ENCODE results near the gene CD24. TPM values are rescaled to one million over a fixed set of nuclear protein-coding genes. Genes with fewer than 3 reads are reported as not detected.

The CD24 gene, protein sequence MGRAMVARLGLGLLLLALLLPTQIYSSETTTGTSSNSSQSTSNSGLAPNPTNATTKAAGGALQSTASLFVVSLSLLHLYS
- total RNA-seq (2021; ENCODE audit: unreplicated experiment): 57.4 TPM
- polyA plus RNA-seq (2012; ENCODE audit: insufficient read length): 242 TPM
- Bru-seq, nascent RNA: percentile 86 among the genes with signal in this experiment
- BruChase-seq, experiment 1, labeled RNA remaining after a 2-hour chase: percentile 96 among the genes with signal in this experiment
- percentile 98 among the genes with signal in this experiment for BruChase-seq, experiment 2, labeled RNA remaining after a 6-hour chase
- long read RNA-seq, transcript CD24-201 (2 exons, 2,180 nt): major isoform, 36 of 44 reads
- long read RNA-seq, partial matches to known transcripts: 4 of 44 reads
- long read RNA-seq, other reads (novel, unspliced or antisense): 0 of 44 reads

DNA sequence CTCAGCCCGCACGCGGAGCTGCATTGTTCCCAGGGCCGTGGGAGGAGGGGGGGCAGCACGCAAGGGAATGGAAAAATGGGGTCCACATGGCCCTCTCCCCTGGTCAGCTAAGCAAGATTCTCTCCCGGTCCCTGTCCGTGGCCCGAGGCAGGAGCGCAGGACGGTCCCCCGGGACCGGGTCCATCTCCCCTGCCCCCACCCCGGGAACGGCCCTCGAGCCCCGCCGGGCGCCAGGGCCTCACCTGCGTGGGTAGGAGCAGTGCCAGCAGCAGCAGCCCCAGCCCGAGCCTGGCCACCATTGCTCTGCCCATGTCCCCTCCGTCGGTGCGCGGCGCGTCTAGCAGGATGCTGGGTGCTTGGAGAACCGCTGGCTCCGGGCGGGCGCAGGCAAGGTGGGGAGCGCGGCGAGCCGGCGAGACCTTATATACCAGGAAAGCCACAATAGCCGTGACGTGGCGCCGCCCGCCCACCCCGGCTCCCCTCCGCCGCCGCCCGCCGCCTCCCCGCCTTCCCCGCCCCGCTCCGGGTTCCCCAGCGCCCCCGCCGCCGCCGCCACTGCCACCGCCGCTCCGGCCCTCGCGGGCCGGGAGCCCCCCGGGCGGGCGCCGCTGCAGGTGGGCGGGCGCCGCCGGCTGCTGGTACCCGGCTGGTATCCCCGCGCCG is at the start of gene CD24:
CD24 (minus strand) TSS at position 394 of the 663 bp plus-strand sequence; CDS start at position 311, 83 bp downstream.
- intact Hi-C loops (cut with micrococcal nuclease; ENCODE audit: unreplicated experiment): loop anchor here (10.0 kb wide), 2 partner anchors 90 to 280 kb away; no protein-coding TSS in a partner anchor
- ChIA-PET CTCF (no interaction called here), POLR2A (no interaction called here)
- no peak within 1 kb of the TSS; the same call in 1 of the 2 replicates for H3K27ac ChIP-seq (ENCODE audit: low read length)
- H3K4me1 ChIP-seq (ENCODE audit: control insufficient read depth, insufficient read depth, low read length): no peaks in the 10 kb centered on the region
- TF ChIP-seq, protein P1, sequence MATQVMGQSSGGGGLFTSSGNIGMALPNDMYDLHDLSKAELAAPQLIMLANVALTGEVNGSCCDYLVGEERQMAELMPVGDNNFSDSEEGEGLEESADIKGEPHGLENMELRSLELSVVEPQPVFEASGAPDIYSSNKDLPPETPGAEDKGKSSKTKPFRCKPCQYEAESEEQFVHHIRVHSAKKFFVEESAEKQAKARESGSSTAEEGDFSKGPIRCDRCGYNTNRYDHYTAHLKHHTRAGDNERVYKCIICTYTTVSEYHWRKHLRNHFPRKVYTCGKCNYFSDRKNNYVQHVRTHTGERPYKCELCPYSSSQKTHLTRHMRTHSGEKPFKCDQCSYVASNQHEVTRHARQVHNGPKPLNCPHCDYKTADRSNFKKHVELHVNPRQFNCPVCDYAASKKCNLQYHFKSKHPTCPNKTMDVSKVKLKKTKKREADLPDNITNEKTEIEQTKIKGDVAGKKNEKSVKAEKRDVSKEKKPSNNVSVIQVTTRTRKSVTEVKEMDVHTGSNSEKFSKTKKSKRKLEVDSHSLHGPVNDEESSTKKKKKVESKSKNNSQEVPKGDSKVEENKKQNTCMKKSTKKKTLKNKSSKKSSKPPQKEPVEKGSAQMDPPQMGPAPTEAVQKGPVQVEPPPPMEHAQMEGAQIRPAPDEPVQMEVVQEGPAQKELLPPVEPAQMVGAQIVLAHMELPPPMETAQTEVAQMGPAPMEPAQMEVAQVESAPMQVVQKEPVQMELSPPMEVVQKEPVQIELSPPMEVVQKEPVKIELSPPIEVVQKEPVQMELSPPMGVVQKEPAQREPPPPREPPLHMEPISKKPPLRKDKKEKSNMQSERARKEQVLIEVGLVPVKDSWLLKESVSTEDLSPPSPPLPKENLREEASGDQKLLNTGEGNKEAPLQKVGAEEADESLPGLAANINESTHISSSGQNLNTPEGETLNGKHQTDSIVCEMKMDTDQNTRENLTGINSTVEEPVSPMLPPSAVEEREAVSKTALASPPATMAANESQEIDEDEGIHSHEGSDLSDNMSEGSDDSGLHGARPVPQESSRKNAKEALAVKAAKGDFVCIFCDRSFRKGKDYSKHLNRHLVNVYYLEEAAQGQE (IDR thresholded peaks at IDR 0.05; ENCODE audit: insufficient read depth in 1 of 2, low read depth in 2 of 2, low read length in 1 of 2): no peak
- no peak for TF ChIP-seq POLR2AphosphoS5 (IDR thresholded peaks at IDR 0.05; ENCODE audit: low read depth, low read length)
- TF ChIP-seq, protein P2, sequence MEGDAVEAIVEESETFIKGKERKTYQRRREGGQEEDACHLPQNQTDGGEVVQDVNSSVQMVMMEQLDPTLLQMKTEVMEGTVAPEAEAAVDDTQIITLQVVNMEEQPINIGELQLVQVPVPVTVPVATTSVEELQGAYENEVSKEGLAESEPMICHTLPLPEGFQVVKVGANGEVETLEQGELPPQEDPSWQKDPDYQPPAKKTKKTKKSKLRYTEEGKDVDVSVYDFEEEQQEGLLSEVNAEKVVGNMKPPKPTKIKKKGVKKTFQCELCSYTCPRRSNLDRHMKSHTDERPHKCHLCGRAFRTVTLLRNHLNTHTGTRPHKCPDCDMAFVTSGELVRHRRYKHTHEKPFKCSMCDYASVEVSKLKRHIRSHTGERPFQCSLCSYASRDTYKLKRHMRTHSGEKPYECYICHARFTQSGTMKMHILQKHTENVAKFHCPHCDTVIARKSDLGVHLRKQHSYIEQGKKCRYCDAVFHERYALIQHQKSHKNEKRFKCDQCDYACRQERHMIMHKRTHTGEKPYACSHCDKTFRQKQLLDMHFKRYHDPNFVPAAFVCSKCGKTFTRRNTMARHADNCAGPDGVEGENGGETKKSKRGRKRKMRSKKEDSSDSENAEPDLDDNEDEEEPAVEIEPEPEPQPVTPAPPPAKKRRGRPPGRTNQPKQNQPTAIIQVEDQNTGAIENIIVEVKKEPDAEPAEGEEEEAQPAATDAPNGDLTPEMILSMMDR (IDR thresholded peaks at IDR 0.05): no peak
- no peak for TF ChIP-seq SIN3A (IDR thresholded peaks at IDR 0.05; ENCODE audit: borderline replicate concordance, insufficient read depth, low read depth, low read length)
- no peak for TF ChIP-seq TCF7L2 (IDR thresholded peaks at IDR 0.05; ENCODE audit: low read depth, low read length)
- H3K4me3 ChIP-seq (ENCODE audit: low read depth in 2 of 2, low read length in 2 of 2): peak within 1 kb of the TSS; percentile 54 to 55
- H3K9me3 ChIP-seq (ENCODE audit: control insufficient read depth, insufficient read depth, low read depth, low read length): no peaks in the 10 kb centered on the region
- BruUV-seq (replicated peaks): no TSS peak
- no peaks in the 10 kb centered on the region; the same call in 1 of the 2 replicates for H3K36me3 ChIP-seq (ENCODE audit: control insufficient read depth, insufficient read depth, low read length)
- ATAC-seq (peak; percentile 68), DNase-seq (ENCODE audit: low read depth, low spot score) (no peak)
- in situ Hi-C loops (cut with HindIII; ENCODE audit: low pct_unique_long_range_greater_than_20kb, low sequenced_read_pairs): no loop called here
- H3K27me3 ChIP-seq (ENCODE audit: control insufficient read depth, insufficient read depth, low read length): peaks cover 32% of the 10 kb centered on the region

DNA sequence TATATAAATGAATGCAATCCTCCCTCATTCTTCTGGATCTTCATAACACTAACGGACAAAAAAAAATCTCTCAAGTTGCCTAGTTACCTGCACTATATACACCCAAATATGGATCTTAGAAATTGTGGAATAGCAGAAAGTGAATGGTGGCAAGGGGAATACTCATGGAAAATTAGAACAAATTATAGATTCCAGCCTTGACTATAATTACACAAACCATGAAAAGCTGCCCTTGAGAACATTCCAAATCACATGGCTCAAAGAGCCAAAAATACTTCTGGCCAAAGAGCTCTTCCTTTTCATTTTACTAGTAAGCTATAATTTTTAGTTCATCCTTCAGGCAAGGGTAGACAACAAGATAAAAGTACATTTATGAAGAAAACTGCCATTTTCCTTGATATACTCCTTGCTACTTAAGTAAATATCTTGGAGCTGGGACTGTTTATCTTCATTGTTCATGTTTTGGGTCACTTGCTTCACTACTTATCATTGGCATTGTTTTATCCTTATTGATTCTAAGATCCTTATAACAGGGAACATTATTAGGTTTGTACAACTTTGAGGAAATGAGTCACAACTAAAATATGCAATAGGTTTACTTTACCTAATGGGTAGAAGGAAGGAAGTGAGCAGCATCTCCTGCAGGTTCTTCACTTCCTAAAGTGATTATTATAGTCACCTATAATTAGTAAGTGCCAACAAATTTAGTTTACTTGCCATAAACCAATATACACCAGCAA is 47.1 kb upstream of the CD24 start:
- BruUV-seq (replicated peaks): no TSS peak
- no peak overlapping the region for H3K27ac ChIP-seq (ENCODE audit: low read length)
- H3K27me3 ChIP-seq (ENCODE audit: control insufficient read depth, insufficient read depth, low read length): no peaks in the 10 kb centered on the region
- DNase-seq (ENCODE audit: low read depth, low spot score): peak; percentile 10
- TF ChIP-seq, protein P1 (IDR thresholded peaks at IDR 0.05; ENCODE audit: insufficient read depth in 1 of 2, low read depth in 2 of 2, low read length in 1 of 2): no peak
- TF ChIP-seq SIN3A (IDR thresholded peaks at IDR 0.05; ENCODE audit: borderline replicate concordance, insufficient read depth, low read depth, low read length): no peak
- no peak for TF ChIP-seq POLR2AphosphoS5 (IDR thresholded peaks at IDR 0.05; ENCODE audit: low read depth, low read length)
- no peak for TF ChIP-seq TCF7L2 (IDR thresholded peaks at IDR 0.05; ENCODE audit: low read depth, low read length)
- TF ChIP-seq, protein P2 (IDR thresholded peaks at IDR 0.05): no peak
- intact Hi-C loops (cut with micrococcal nuclease; ENCODE audit: unreplicated experiment): no loop called here
- no peak overlapping the region for H3K4me3 ChIP-seq (ENCODE audit: low read depth in 2 of 2, low read length in 2 of 2)
- peak; percentile 29; the same call in 1 of the 2 replicates for ATAC-seq
- CTCF ChIA-PET: interaction anchor here (0.7 kb wide), 1 partner anchor 9 kb away, joined by 3 read pairs; no protein-coding TSS in a partner anchor
- in situ Hi-C loops (cut with HindIII; ENCODE audit: low pct_unique_long_range_greater_than_20kb, low sequenced_read_pairs): no loop called here
- no peaks in the 10 kb centered on the region for H3K9me3 ChIP-seq (ENCODE audit: control insufficient read depth, insufficient read depth, low read depth, low read length)
- H3K36me3 ChIP-seq (ENCODE audit: control insufficient read depth, insufficient read depth, low read length): no peaks in the 10 kb centered on the region
- POLR2A ChIA-PET: no interaction called here
- peaks cover 8% of the 10 kb centered on the region; the same call in 1 of the 2 replicates for H3K4me1 ChIP-seq (ENCODE audit: control insufficient read depth, insufficient read depth, low read length)

Data from Panc1 (cell line).